HG02798 (cell line): ENCODE data around the gene PNPLA2.

ENCODE experiments used
- ATAC-seq: cut with Tn5 transposase; IDR thresholded peaks from one replicate; pipeline ENCODE4 v1.9.1; 2021; ENCODE audit warnings: mild to moderate bottlenecking; ENCODE audit not compliant: unreplicated experiment, poor library complexity

Gene PNPLA2

DNA sequence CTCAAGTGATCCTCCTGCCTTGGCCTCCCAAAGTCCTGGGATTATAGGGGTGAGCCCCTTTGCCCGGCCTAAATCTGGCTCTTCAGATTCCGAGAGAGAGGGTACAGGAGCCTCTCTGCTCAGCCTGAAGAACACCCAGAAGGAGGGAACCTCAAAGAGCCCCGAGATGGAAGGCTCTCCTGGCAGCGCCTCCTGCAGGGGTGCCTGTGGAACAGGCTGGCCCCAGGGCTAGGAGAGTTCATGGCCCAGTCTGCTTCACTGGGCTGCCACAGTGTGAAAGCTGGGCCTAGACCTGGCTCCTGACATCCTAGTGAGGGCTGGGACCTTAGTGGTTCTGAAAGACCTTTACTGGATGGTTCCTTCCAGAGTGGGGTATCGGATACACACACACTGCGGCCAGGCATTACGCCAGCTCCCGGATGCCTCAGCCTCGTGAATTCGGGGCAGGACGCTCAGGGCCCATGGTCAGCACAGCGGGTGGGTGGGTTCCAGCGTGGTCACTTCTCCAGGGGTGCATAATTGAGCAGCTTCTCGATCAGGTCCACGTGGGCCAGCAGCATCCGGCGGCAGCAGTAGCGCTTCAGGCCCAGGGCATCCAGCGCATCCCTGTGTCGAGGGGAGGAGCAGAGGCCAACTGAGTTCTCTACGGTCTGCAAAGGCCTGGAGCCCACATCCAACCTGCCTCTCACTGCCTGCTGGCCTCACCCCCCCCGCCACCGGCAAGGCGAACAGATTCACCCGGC, 21.3 kb downstream of the PNPLA2 start:
- no peak for ATAC-seq

DNA sequence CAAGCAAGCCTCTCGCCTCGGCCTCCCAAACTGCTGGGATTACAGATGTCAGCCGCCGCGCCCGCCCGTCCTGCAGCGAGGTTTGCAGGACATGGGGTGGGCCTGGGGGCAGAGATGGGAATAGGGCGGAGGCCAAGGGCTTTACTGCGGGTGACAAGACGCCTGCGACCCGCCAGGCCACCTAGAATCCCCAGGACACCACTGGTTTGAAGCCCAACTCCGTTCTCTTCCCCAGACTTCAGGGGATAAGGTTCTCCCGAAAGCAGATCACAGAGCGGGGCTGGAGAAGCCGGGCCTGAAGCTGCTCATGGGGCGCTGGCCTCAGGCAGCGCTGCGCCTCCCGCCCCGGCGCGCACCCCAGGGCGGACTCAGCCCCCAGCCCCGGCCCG, 23.3 kb downstream of the PNPLA2 start:
- no peak for ATAC-seq

GRCh38 chr11:842370-843002, 23.8 kb downstream of the PNPLA2 start, which contains the start of the genes POLR2L and TSPAN4:
TSS of gene POLR2L (minus strand) at chr11:842529. CDS start at chr11:842508, 21 bp downstream.
TSS of gene TSPAN4 (plus strand) at chr11:842852. CDS start at chr11:850305, 7,453 bp downstream.
- peak; percentile 75 for ATAC-seq

DNA sequence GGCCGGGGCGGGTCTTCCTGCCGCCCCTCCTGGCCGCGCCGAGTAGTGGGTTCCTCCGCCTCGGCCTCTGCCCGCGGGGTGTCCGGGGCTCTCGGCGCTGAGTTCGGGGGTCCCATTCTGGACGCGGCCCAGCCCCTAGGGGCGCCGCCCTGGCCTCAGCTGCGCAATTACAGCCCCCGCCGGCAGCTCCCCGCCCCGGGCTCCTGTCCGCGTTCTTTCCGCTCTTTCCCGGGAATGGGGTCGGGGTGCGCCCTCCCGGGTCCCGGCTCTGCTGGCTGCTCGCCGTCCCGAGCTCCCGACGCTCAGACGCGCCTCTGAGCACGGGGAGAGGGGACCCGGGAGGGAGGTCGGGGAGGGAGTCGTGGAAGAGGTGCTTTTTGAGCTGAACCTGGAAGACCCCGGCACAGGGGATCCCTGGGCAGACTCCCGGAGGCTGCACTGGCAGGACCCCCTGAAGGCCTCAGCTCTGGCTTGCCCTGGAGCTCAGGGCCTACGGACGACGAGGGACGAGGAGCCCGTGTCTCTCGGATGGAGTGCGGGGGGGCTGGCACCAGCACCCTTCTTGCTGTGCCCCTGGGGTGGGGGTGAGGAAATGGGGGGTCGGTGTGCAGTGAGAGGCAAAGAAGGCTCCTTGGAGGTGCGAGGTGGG, 24.5 kb downstream of the PNPLA2 start:
- ATAC-seq, result peak; percentile 8

- no peak for ATAC-seq
Measured at GRCh38 chr11:843818-844692, 25.3 kb downstream of the PNPLA2 start.

- ATAC-seq, result no peak
Measured at GRCh38 chr11:844693-845644, 26.3 kb downstream of the PNPLA2 start.

- ATAC-seq, result no peak
Measured at GRCh38 chr11:845872-846495, 27.3 kb downstream of the PNPLA2 start.

DNA sequence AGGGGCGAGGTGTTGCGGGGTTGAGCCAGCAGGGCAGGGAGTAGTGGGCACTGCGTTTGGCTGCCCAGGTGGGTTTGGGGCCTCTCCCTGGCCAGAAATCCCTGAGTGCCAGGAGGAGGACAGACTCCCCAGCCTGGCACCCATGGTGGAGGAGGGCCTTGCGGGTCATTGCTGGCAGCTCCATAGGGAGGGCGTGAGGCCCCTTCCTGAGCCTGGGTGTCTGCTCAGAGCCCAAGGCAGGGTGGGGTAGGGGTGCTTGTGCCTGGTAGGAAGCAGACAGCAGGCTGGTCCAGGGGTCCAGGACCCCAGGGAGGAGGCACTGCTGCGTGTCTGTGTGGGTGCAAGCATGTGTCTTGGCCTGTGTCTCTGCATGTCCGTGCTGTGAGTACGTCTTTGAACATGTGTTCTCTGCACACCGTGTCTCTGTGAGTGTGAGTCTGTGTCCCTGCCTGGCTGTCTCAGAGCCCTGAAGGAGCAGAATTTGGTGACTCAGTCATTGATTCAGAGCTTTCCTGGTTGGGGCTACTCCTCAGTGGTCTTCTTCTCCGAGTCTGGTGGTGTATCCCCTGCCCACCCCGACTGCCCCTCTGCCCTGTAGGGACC, 27.9 kb downstream of the PNPLA2 start:
- no peak for ATAC-seq

DNA sequence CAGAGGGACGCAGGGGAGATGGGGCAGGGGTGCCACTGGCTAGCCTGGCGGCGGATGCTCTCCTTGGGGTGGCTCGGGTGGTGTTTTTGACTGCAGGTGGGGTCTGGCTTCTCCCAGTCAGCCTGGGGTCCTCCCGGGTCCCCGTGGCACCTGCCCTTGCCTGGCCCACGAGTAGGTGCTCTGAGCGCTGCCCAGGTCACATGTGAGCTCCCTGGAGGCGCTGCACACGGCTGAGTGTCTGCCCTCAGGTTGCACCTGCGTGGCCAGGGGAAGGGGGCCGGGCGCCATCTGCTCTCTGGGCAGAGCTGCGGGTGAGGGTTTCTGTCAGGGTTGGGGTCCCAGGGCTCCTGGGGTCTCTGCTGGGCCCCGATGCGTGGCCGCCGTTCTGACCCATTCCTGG, 29.2 kb downstream of the PNPLA2 start:
- ATAC-seq, result no peak

DNA sequence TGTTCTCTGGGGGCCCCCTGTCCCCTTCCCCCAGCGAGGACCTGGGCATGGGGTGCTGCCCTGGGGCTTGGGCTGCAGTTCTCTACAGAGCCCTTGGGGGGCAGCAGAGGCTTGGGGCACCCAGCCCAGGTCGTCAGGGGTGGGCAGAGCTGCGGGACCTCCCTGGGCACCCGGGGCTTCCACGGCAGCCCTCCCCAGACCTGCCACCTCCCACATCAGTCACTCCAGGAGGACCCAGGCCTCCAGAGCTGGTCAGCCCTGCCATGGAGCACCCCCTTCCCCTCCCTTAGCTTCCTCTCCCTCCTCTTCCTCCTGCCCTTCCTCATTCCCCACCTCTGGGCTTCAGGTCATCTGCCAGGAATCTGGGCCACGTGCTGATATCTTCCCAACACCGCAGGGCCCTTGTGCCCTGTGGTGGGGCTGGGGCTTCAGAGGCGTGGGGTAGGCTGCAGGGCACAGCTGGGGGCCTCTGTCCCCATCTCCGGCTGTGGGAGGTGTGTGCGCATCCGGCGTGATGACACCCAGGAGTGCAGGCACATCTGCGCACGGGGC, 29.7 kb downstream of the PNPLA2 start:
- no peak for ATAC-seq

GRCh38 chr11:849104-849824, 30.6 kb downstream of the PNPLA2 start:
- ATAC-seq, result no peak

DNA sequence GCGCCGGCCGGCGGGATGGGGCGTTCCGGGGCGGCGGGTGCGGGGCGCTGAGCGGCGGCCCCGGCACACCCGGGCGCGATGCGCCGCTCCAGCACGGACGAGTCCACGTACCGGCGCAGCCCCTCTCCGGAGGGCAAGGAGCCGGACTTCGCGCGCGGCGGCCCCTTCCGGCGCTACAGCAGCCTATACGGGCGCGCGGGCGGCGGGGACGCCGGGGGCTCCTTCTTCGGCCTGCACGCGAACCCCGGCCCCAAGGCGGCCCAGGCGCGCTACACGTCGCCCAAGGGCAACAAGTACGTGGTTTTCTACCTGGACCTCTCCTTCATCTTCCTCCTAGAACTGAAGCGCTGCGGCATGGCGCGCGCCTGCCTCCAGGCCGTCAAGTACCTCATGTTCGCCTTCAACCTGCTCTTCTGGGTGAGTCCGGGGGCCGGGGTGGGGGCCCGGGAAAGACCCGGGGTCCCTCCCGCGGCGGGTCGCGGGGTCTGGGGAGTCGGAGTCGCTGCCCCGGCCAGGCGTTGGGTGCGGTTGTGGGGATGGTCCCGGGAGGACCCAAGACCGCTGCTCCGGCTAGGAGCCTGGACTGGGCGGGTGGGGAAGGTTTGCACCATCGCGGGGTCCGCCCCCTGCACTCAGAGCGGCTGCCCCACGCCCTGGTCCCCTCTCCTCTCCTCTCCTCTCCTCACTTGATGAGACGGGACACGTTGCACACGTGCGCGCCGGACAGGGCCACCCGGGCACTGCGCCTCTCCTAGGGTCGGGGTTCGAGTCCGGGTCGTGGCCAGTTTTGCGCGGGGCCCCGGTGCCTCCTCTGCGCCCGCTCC, 31.4 kb downstream of the PNPLA2 start:
- ATAC-seq, result no peak

DNA sequence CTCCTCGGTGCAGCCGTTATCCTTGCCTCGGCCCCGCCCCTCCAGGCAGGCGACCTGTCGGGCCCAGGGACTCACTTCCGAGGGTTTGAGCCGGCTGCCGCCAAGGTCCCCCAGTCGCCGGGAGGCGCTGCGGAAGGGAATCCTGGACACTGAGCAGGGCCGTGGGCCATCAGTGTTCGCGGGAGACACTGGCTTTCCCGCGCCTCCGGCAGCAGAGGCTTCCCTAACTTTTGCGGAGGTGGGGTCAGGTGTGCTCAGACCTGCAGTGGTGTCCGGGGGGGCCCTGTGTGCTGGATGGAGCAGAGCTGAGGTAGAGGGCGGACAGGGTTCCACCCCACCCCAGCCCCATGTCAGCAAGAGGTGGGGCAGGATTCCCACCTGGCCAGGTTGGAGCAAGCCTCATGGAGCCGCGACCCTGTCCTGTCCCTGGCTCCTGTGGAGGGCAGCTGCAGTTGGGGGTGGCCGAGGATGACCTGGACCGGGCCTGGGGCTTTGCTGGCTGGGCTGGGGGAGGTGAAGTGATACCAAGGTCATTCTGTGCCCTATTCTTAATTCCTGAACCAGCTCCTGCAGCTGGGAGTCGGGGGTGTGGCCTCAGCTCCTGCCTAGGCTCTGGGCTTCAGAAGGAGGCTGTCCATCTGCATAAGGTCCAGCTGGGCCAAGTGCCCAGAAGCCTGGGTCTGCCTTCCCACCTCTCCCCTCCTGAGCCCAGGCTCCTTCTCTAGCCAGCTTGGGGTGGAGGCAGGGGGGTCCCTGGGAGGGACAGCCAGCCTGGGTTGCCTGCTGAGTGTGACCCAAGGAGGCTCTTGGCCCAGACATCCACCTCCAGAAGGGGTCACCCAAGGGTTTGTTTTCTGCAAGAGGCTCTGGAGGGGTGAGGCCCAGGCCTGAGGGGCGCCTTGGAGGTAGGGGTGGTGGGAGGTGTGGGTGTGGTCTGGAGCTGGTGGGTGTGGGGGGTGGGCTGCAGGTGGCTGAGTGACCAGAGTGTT, 32.4 kb downstream of the PNPLA2 start:
- ATAC-seq, result no peak

GRCh38 chr11:852762-853161, 34.0 kb downstream of the PNPLA2 start:
- no peak for ATAC-seq

- ATAC-seq, result no peak
Measured at GRCh38 chr11:853682-854448, 35.2 kb downstream of the PNPLA2 start.
